Measurements from ENCODE around the gene ROR2. TPM values are rescaled to one million over a fixed set of nuclear protein-coding genes. Genes with fewer than 3 reads are reported as not detected.
"Not testable (repeated sequence)": the region's sequence is repeated elsewhere in the genome, so short reads cannot be mapped to it uniquely, and the experiment has no call there.

ROR2 gene
- total RNA-seq, 1 donor, result 3.0 TPM

- no peak for TF ChIP-seq CTCF (IDR thresholded peaks at IDR 0.05; ENCODE audit: insufficient read depth, low read depth, low read length)
These were observed 307.3 kb downstream of the ROR2 start for GRCh38 chr9:91642771-91643170.

GRCh38 chr9:91640428-91640827, 309.6 kb downstream of the ROR2 start:
- DNase-seq (ENCODE audit: low read depth), result no peak
- no peak for TF ChIP-seq CTCF (IDR thresholded peaks at IDR 0.05; ENCODE audit: insufficient read depth, low read depth, low read length)
- no peak overlapping the region for H3K4me3 ChIP-seq (ENCODE audit: low read depth, low read length)

More at GRCh38 chr9:91642771-91643170, 307.3 kb downstream of the ROR2 start:
- no peak for DNase-seq (ENCODE audit: low read depth)
- no peak overlapping the region for H3K4me3 ChIP-seq (ENCODE audit: low read depth, low read length)

- no peak overlapping the region for H3K4me3 ChIP-seq (ENCODE audit: low read depth, low read length)
- no peak for DNase-seq (ENCODE audit: low read depth)
- no peak for TF ChIP-seq CTCF (IDR thresholded peaks at IDR 0.05; ENCODE audit: insufficient read depth, low read depth, low read length)
These were observed 311.0 kb downstream of the ROR2 start for GRCh38 chr9:91639054-91639453.

GRCh38 chr9:91634832-91635231, 315.2 kb downstream of the ROR2 start:
- not testable (repeated sequence) for H3K4me3 ChIP-seq (ENCODE audit: low read depth, low read length); DNase-seq (ENCODE audit: low read depth)

GRCh38 chr9:91629718-91630117, 320.3 kb downstream of the ROR2 start:
- DNase-seq (ENCODE audit: low read depth), result no peak
- H3K4me3 ChIP-seq (ENCODE audit: low read depth, low read length), result no peak overlapping the region
- TF ChIP-seq CTCF (IDR thresholded peaks at IDR 0.05; ENCODE audit: insufficient read depth, low read depth, low read length), result no peak

GRCh38 chr9:91628892-91629291, 321.1 kb downstream of the ROR2 start:
- DNase-seq (ENCODE audit: low read depth), result no peak
- no peak overlapping the region for H3K4me3 ChIP-seq (ENCODE audit: low read depth, low read length)
- no peak for TF ChIP-seq CTCF (IDR thresholded peaks at IDR 0.05; ENCODE audit: insufficient read depth, low read depth, low read length)

- no peak for TF ChIP-seq CTCF (IDR thresholded peaks at IDR 0.05; ENCODE audit: insufficient read depth, low read depth, low read length)
- H3K4me3 ChIP-seq (ENCODE audit: low read depth, low read length), result no peak overlapping the region
- DNase-seq (ENCODE audit: low read depth), result no peak
These were observed 324.7 kb downstream of the ROR2 start for GRCh38 chr9:91625331-91625730.

Data from fibroblast of villous mesenchyme (primary cell).